Left kidney (tissue), 2 donors: Measurements from ENCODE around the gene ATG4D. TPM values are rescaled to one million over a fixed set of nuclear protein-coding genes. Genes with fewer than 3 reads are reported as not detected.
"Not testable (repeated sequence)": the region's sequence is repeated elsewhere in the genome, so short reads cannot be mapped to it uniquely, and the experiment has no call there.

Source experiments
- DNase-seq: peaks from one replicate; pipeline ENCODE4 v3.0.0-alpha.2; 2013
- polyA plus RNA-seq: library from polyadenylated mRNA; unstranded; fragments of 120-200 nt; gene quantifications from one replicate; pipeline ENCODE4 v1.2.1, GENCODE V29; 2013; ENCODE audit not compliant: insufficient read length

ATG4D gene
- polyA plus RNA-seq, 1 donor = 26.8 TPM

GRCh38 chr19:10551006-10551405, 7.3 kb downstream of the ATG4D start:
- DNase-seq = not testable (repeated sequence)

- no peak for DNase-seq
Measured at GRCh38 chr19:10551698-10552301, 8.1 kb downstream of the ATG4D start.

GRCh38 chr19:10552510-10553053, 8.9 kb downstream of the ATG4D start:
- DNase-seq = no peak

- no peak for DNase-seq
Measured at GRCh38 chr19:10553087-10553667, 9.5 kb downstream of the ATG4D start.

GRCh38 chr19:10553943-10554381, 10.3 kb downstream of the ATG4D start:
- no peak for DNase-seq

- no peak for DNase-seq
Measured at GRCh38 chr19:10554760-10555609, 11.3 kb downstream of the ATG4D start.

GRCh38 chr19:10555610-10555973, 11.9 kb downstream of the ATG4D start:
- no peak for DNase-seq

GRCh38 chr19:10557603-10558197, 14.0 kb downstream of the ATG4D start:
- no peak for DNase-seq

GRCh38 chr19:10560154-10560553, 16.4 kb downstream of the ATG4D start:
- no peak for DNase-seq

- no peak for DNase-seq
Measured at GRCh38 chr19:10562609-10563008, 18.9 kb downstream of the ATG4D start.

- peak; percentile 31 for DNase-seq
Measured at GRCh38 chr19:10565028-10565566, 21.4 kb downstream of the ATG4D start.

- DNase-seq = peak; percentile 94
Measured at GRCh38 chr19:10565567-10566407, 22.1 kb downstream of the ATG4D start, which contains the start of gene KRI1. Gene KRI1 (minus strand): TSS chr19:10566010. CDS start chr19:10565999, 11 bp downstream.

GRCh38 chr19:10566408-10566657, 22.6 kb downstream of the ATG4D start:
- no peak for DNase-seq

GRCh38 chr19:10566658-10567410, 23.1 kb downstream of the ATG4D start:
- DNase-seq = no peak

GRCh38 chr19:10567656-10568055, 24.0 kb downstream of the ATG4D start:
- DNase-seq = no peak

GRCh38 chr19:10568062-10568825, 24.5 kb downstream of the ATG4D start:
- no peak for DNase-seq

- peak; percentile 97 for DNase-seq
Measured at GRCh38 chr19:10568826-10569651, 25.3 kb downstream of the ATG4D start, which contains the start of gene CDKN2D. Gene CDKN2D (minus strand): TSS chr19:10568979. CDS start chr19:10568653, 326 bp downstream.

- not testable (repeated sequence) for DNase-seq
Measured at GRCh38 chr19:10573793-10574192, 30.1 kb downstream of the ATG4D start.

- no peak for DNase-seq
Measured at GRCh38 chr19:10574462-10574861, 30.8 kb downstream of the ATG4D start.
